H9 (cell line): ENCODE results near the gene SOBP. TPM values are rescaled to one million over a fixed set of nuclear protein-coding genes. Genes with fewer than 3 reads are reported as not detected.

Experiments used
- DNase-seq: peaks from one replicate; pipeline ENCODE4 v3.0.0-alpha.2; 2017
- H2AFZ ChIP-seq: one replicate; pipeline ENCODE4 v1.6.1; 2013; ENCODE audit warnings: mild to moderate bottlenecking, low read length, control low read depth, moderate library complexity
- H2AK5ac ChIP-seq: 2 replicates; pipeline ENCODE4 v1.6.1; 2013; ENCODE audit warnings: low read length, control low read depth, mixed read lengths; ENCODE audit not compliant: insufficient read length
- H2BK120ac ChIP-seq: one replicate; pipeline ENCODE4 v1.6.1; 2013; ENCODE audit warnings: low read depth, mild to moderate bottlenecking, low read length, control low read depth, inconsistent platforms; ENCODE audit not compliant: poor library complexity, severe bottlenecking
- H2BK12ac ChIP-seq: 2 replicates; pipeline ENCODE4 v1.6.1; 2013; ENCODE audit warnings: low read length, control low read depth, mixed read lengths, low read depth; ENCODE audit not compliant: insufficient read length
- H2BK15ac ChIP-seq: 2 replicates; pipeline ENCODE4 v1.6.1; 2013; ENCODE audit warnings: low read depth, low read length, control low read depth
- H2BK20ac ChIP-seq: one replicate; pipeline ENCODE4 v1.6.1; 2013; ENCODE audit warnings: low read depth, mild to moderate bottlenecking, low read length, control low read depth, inconsistent platforms; ENCODE audit not compliant: poor library complexity, severe bottlenecking
- H2BK5ac ChIP-seq: 2 replicates; pipeline ENCODE4 v1.6.1; 2013; ENCODE audit warnings: low read length, control low read depth, mixed read lengths; ENCODE audit not compliant: insufficient read length
- H3K14ac ChIP-seq: 2 replicates; pipeline ENCODE4 v1.6.1; 2013; ENCODE audit warnings: low read length, control low read depth; ENCODE audit not compliant: insufficient read depth
- H3K18ac ChIP-seq: 2 replicates; pipeline ENCODE4 v1.6.1; 2013; ENCODE audit warnings: low read depth, mild to moderate bottlenecking, mixed read lengths, low read length, control low read depth; ENCODE audit not compliant: insufficient read length
- H3K23ac ChIP-seq: 2 replicates; pipeline ENCODE4 v1.6.1; 2013; ENCODE audit warnings: low read length, control low read depth, mixed read lengths, low read depth; ENCODE audit not compliant: insufficient read length
- H3K23me2 ChIP-seq: 2 replicates; pipeline ENCODE4 v1.6.1; 2013; ENCODE audit warnings: low read depth, mild to moderate bottlenecking, mixed read lengths, low read length, control low read depth; ENCODE audit not compliant: insufficient read length, poor library complexity, severe bottlenecking
- H3K27ac ChIP-seq: 2 replicates; pipeline ENCODE4 v1.5.1; 2013; ENCODE audit warnings: low read length, control low read depth, mixed read lengths, low read depth; ENCODE audit not compliant: insufficient read length
- H3K27me3 ChIP-seq: 2 replicates; pipeline ENCODE4 v1.6.1; 2013; ENCODE audit warnings: low read length, control low read depth, inconsistent platforms; ENCODE audit not compliant: insufficient read depth
- H3K4ac ChIP-seq: 2 replicates; pipeline ENCODE4 v1.6.1; 2013; ENCODE audit warnings: low read depth, mild to moderate bottlenecking, control low read depth, inconsistent platforms, low read length, moderate library complexity
- H3K4me1 ChIP-seq: 2 replicates; pipeline ENCODE4 v1.6.1; 2013; ENCODE audit warnings: low read length, control low read depth, inconsistent platforms; ENCODE audit not compliant: insufficient read depth
- H3K4me2 ChIP-seq: 2 replicates; pipeline ENCODE4 v1.6.1; 2013; ENCODE audit warnings: low read length, control low read depth, mixed read lengths; ENCODE audit not compliant: insufficient read length, insufficient read depth
- H3K56ac ChIP-seq: 2 replicates; pipeline ENCODE4 v1.6.1; 2013; ENCODE audit warnings: low read depth, mild to moderate bottlenecking, mixed read lengths, low read length, control low read depth; ENCODE audit not compliant: insufficient read length
- H3K79me1 ChIP-seq: 2 replicates; pipeline ENCODE4 v1.6.1; 2013; ENCODE audit warnings: low read depth, mild to moderate bottlenecking, moderate library complexity, low read length, control low read depth, inconsistent platforms; ENCODE audit not compliant: insufficient read depth, poor library complexity, severe bottlenecking
- H3K79me2 ChIP-seq: 2 replicates; pipeline ENCODE4 v1.6.1; 2013; ENCODE audit warnings: low read length, control low read depth, inconsistent platforms; ENCODE audit not compliant: insufficient read depth
- H3K9ac ChIP-seq: 2 replicates; pipeline ENCODE4 v1.6.1; 2013; ENCODE audit warnings: low read length, control low read depth, mixed read lengths; ENCODE audit not compliant: insufficient read length; ENCODE audit errors: extremely low read depth
- H3K9me3 ChIP-seq: one replicate; pipeline ENCODE4 v1.6.1; 2013; ENCODE audit warnings: low read depth, low read length, inconsistent platforms; ENCODE audit not compliant: control insufficient read depth
- H3T11ph ChIP-seq: one replicate; pipeline ENCODE4 v1.6.1; 2013; ENCODE audit warnings: mild to moderate bottlenecking, low read length, control low read depth, inconsistent platforms
- H4K20me1 ChIP-seq: one replicate; pipeline ENCODE4 v1.6.1; 2013; ENCODE audit not compliant: control insufficient read depth, insufficient read length, insufficient read depth
- H4K5ac ChIP-seq: 2 replicates; pipeline ENCODE4 v1.6.1; 2013; ENCODE audit warnings: low read depth, mild to moderate bottlenecking, mixed read lengths, low read length, control low read depth; ENCODE audit not compliant: insufficient read length
- H4K8ac ChIP-seq: replicated peaks from 2 replicates; pipeline ENCODE4 v1.6.1; 2013; ENCODE audit warnings: low read length, control low read depth, mixed read lengths, low read depth; ENCODE audit not compliant: insufficient read length
- H4K91ac ChIP-seq: 2 replicates; pipeline ENCODE4 v1.6.1; 2013; ENCODE audit warnings: low read depth, mild to moderate bottlenecking, moderate library complexity, mixed read lengths, low read length, control low read depth; ENCODE audit not compliant: insufficient read length
- H3K27ac Mint-ChIP-seq, 3 experiments: 2 replicates in 2 of 3; 3 replicates in 1 of 3; pipeline ENCODE4 v1.8.0; 2020 to 2021; ENCODE audit warnings: mixed read lengths in 3 of 3, mild to moderate bottlenecking in 1 of 3, moderate library complexity in 1 of 3
- H3K27me3 Mint-ChIP-seq: 2 replicates; pipeline ENCODE4 v1.8.0; 2021; ENCODE audit warnings: low read depth, mild to moderate bottlenecking, moderate library complexity, mixed read lengths
- H3K36me3 Mint-ChIP-seq, 3 experiments: 2 replicates in 2 of 3; 3 replicates in 1 of 3; pipeline ENCODE4 v1.8.0; 2020 to 2021; ENCODE audit warnings: low read depth in 3 of 3, mixed read lengths in 3 of 3; ENCODE audit not compliant: insufficient read depth in 1 of 3
- H3K4me1 Mint-ChIP-seq, 2 experiments: 2 replicates each; pipeline ENCODE4 v1.8.0; 2020; ENCODE audit warnings: mixed read lengths in 2 of 2
- H3K4me3 Mint-ChIP-seq, 2 experiments: 2 replicates in 1 of 2; 3 replicates in 1 of 2; pipeline ENCODE4 v1.8.0; 2020 to 2021; ENCODE audit warnings: mild to moderate bottlenecking in 2 of 2, mixed read lengths in 2 of 2, moderate library complexity in 1 of 2
- H3K9me3 Mint-ChIP-seq, 2 experiments: 2 replicates in 1 of 2; 3 replicates in 1 of 2; pipeline ENCODE4 v1.8.0; 2020; ENCODE audit warnings: mild to moderate bottlenecking in 2 of 2, mixed read lengths in 2 of 2, moderate library complexity in 1 of 2
- WGBS: extraction: QIAGEN DNeasy Blood & Tissue Kit; methylation state at CpG from one replicate; pipeline ENCODE4 v1.1.7; 2013; ENCODE audit warnings: missing lambda C conversion rate, low lambda C conversion rate, mixed read lengths; ENCODE audit not compliant: insufficient read length; ENCODE audit errors: extremely low coverage; 5-methylcytosine and 5-hydroxymethylcytosine counted together
- total RNA-seq: library from RNA; stranded (reverse); gene quantifications from 2 replicates; pipeline ENCODE4 v1.2.1, GENCODE V29; 2021
- TF ChIP-seq, protein P1 (sequence below): fragments of 200-600 bp; sonication (generic); conservative IDR thresholded peaks from 3 replicates; pipeline ENCODE4 v1.8.0; 2021; ENCODE audit warnings: antibody characterized with exemption, mild to moderate bottlenecking

SOBP gene
- total RNA-seq, 1 experiment from 2014 or later = 4.3 TPM

DNA sequence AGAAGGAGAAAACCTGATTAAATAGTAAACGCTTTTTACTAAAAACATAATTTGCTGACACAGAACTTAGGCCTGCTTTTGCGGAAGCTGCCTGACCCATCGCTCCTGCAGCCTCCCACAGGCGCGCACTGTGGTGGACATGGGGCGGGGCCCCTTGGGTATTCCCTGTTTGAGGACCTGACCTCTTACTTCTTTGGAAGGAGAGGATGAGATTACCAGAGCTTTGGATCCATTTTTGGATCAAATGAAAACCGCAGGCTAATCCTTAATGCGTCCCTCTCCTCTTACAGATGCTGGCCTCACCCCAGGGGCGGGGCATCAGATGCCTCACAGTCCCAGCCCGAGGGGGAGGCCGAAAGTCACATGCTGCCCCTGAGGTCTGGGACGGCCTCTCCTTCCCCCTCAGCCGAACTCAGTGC, 183.2 kb downstream of the SOBP start:
- H3K4me2 ChIP-seq = no peak overlapping the region
- no peaks in the 10 kb centered on the region for H3K23me2 ChIP-seq
- no peak overlapping the region for H2BK12ac ChIP-seq

More for the DNA sequence above, 183.2 kb downstream of the SOBP start:
- Histone ChIP-seq H3K23ac (no peak overlapping the region), H3K4me1 (no peaks in the 10 kb centered on the region; the same call in 1 of the 2 replicates), H2BK5ac (no peak overlapping the region), H2BK120ac (no peak overlapping the region), H3K9ac (no peak overlapping the region), H2AFZ (no peak overlapping the region), H3K27ac (no peak overlapping the region), H4K91ac (no peak overlapping the region), H4K20me1 (no peaks in the 10 kb centered on the region), H3K56ac (no peak overlapping the region), H4K5ac (no peak overlapping the region), H3K79me1 (no peaks in the 10 kb centered on the region), H3T11ph (no peak overlapping the region), H4K8ac (no peak overlapping the region), H3K27me3 (no peaks in the 10 kb centered on the region), H3K4ac (no peak overlapping the region), H2AK5ac (no peak overlapping the region), H2BK15ac (no peak overlapping the region), H3K18ac (no peak overlapping the region), H3K14ac (no peak overlapping the region), H3K9me3 (no peaks in the 10 kb centered on the region), H2BK20ac (no peak overlapping the region), H3K79me2 (no peaks in the 10 kb centered on the region)
- Mint-ChIP-seq H3K9me3 (no peaks in the 10 kb centered on the region), H3K27ac (no peak overlapping the region), H3K4me3 (no peak overlapping the region), H3K27me3 (peaks cover 12% of the 10 kb centered on the region), H3K4me1 (peaks cover 24 to 25% of the 10 kb centered on the region in 2 experiments), H3K36me3 (no peaks in the 10 kb centered on the region)
- no peak for DNase-seq
- no CpG with 5 or more reads among the region's 13 CpGs for WGBS
- TF ChIP-seq, protein P1, sequence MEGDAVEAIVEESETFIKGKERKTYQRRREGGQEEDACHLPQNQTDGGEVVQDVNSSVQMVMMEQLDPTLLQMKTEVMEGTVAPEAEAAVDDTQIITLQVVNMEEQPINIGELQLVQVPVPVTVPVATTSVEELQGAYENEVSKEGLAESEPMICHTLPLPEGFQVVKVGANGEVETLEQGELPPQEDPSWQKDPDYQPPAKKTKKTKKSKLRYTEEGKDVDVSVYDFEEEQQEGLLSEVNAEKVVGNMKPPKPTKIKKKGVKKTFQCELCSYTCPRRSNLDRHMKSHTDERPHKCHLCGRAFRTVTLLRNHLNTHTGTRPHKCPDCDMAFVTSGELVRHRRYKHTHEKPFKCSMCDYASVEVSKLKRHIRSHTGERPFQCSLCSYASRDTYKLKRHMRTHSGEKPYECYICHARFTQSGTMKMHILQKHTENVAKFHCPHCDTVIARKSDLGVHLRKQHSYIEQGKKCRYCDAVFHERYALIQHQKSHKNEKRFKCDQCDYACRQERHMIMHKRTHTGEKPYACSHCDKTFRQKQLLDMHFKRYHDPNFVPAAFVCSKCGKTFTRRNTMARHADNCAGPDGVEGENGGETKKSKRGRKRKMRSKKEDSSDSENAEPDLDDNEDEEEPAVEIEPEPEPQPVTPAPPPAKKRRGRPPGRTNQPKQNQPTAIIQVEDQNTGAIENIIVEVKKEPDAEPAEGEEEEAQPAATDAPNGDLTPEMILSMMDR = no peak
